ENCODE results near the gene PVALB. TPM values are rescaled to one million over a fixed set of nuclear protein-coding genes. Genes with fewer than 3 reads are reported as not detected.
"Not testable (repeated sequence)": the region's sequence is repeated elsewhere in the genome, so short reads cannot be mapped to it uniquely, and the experiment has no call there.

PVALB gene
- polyA plus RNA-seq, 3 donors: 0.65 TPM; not detected in 2

DNA sequence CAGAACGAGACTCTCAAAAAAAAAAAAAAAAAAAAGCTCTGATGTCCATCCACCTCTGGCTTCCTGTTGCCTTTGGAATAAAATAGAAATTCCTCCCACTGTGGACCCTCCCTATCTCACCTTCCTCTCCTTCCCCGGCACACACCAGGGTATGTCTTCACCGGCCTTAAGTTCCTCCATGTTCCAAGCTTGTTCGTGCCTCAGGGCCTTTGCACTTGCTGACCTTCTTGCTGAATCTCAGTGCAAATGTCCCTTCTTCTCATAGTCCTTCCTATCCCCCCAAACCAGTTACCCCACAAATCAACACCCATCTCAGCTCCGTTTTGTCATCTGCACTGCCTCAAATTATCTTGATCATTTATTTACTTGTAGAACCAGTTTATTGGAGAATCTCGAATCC lies 61.5 kb downstream of the PVALB start:
- no peak for DNase-seq
- no peaks in the 10 kb centered on the region for H3K27me3 ChIP-seq (ENCODE audit: control insufficient read depth in 2 of 2, insufficient read depth in 2 of 2, low read length in 2 of 2)
- no peaks in the 10 kb centered on the region for H3K9me3 ChIP-seq (replicated peaks in 1 of 2; ENCODE audit: control insufficient read depth in 1 of 2, insufficient read depth in 1 of 2, low read length in 2 of 2)
- H3K4me1 ChIP-seq (ENCODE audit: control insufficient read depth in 1 of 2, insufficient read depth in 2 of 2, low read length in 2 of 2): peaks cover 8% of the 10 kb centered on the region in 2 donors
- 86% methylated on average over 2 of the region's 6 CpGs for WGBS (ENCODE audit: insufficient coverage)
- H3K4me3 Mint-ChIP-seq: peak overlapping the region in 1 of 2 donors; percentile 43
- peaks cover 0 to 2% (median 0%) of the 10 kb centered on the region in 7 donors for H3K9me3 Mint-ChIP-seq
- peaks cover 9% of the 10 kb centered on the region for H3K4me1 Mint-ChIP-seq
- no peak overlapping the region for H3K27ac ChIP-seq (ENCODE audit: low read depth in 1 of 2, low read length in 2 of 2)
- H3K4me2 ChIP-seq (replicated peaks; ENCODE audit: extremely low read depth, low read length, poor library complexity, severe bottlenecking): no peak overlapping the region
- H3K36me3 Mint-ChIP-seq: peaks cover 0 to 7% of the 10 kb centered on the region in 2 donors
- TF ChIP-seq, protein P1, sequence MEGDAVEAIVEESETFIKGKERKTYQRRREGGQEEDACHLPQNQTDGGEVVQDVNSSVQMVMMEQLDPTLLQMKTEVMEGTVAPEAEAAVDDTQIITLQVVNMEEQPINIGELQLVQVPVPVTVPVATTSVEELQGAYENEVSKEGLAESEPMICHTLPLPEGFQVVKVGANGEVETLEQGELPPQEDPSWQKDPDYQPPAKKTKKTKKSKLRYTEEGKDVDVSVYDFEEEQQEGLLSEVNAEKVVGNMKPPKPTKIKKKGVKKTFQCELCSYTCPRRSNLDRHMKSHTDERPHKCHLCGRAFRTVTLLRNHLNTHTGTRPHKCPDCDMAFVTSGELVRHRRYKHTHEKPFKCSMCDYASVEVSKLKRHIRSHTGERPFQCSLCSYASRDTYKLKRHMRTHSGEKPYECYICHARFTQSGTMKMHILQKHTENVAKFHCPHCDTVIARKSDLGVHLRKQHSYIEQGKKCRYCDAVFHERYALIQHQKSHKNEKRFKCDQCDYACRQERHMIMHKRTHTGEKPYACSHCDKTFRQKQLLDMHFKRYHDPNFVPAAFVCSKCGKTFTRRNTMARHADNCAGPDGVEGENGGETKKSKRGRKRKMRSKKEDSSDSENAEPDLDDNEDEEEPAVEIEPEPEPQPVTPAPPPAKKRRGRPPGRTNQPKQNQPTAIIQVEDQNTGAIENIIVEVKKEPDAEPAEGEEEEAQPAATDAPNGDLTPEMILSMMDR (IDR thresholded peaks at IDR 0.05): no peak
- peaks cover 14 to 36% (median 19%) of the 10 kb centered on the region in 3 donors for H3K27me3 Mint-ChIP-seq (ENCODE audit: low read depth in 3 of 3)
- H3K27ac Mint-ChIP-seq: no peak overlapping the region
- no peak overlapping the region for H2AFZ ChIP-seq (ENCODE audit: insufficient read depth, low read depth, low read length, poor library complexity, severe bottlenecking)
- intact Hi-C loops (cut with micrococcal nuclease): no loop called here
- no peak overlapping the region for H3K4me3 ChIP-seq (replicated peaks in 1 of 3; ENCODE audit: low read depth in 2 of 3, low read length in 3 of 3)
- H3K79me2 ChIP-seq (ENCODE audit: insufficient read depth, low read length): no peaks in the 10 kb centered on the region
- H4K20me1 ChIP-seq (ENCODE audit: insufficient read depth, low read length): no peaks in the 10 kb centered on the region
- H3K9ac ChIP-seq (ENCODE audit: insufficient read depth, low read length, poor library complexity, severe bottlenecking): no peak overlapping the region
- H3K36me3 ChIP-seq (replicated peaks in 1 of 2; ENCODE audit: control insufficient read depth in 1 of 2, insufficient read depth in 2 of 2, low read length in 2 of 2): peaks cover 0 to under 1% of the 10 kb centered on the region in 2 donors

DNA sequence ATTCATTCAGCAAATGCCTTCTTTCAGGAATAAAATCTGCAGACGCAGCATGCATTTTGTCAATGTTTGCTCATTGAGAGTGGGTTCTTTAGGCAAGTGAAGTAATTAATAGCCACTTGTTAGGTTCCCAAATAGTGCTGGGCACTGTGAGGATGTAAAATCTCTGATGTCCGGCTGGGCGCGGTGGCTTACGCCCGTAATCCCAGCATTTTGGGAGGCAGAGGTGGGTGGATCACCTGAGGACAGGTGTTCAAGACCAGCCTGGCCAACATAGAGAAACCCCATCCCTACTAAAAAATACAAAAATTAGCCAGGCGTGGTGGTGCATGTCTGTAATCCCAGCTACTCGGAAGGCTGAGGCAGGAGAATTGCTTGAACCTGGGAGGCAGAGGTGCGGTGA lies 62.0 kb downstream of the PVALB start:
- H3K79me2 ChIP-seq (ENCODE audit: insufficient read depth, low read length); H3K27ac Mint-ChIP-seq; H3K4me3 Mint-ChIP-seq; H3K4me3 ChIP-seq (replicated peaks in 1 of 3; ENCODE audit: low read depth in 2 of 3, low read length in 3 of 3); H3K4me1 Mint-ChIP-seq; H4K20me1 ChIP-seq (ENCODE audit: insufficient read depth, low read length); H3K4me1 ChIP-seq (ENCODE audit: control insufficient read depth in 1 of 2, insufficient read depth in 2 of 2, low read length in 2 of 2); H3K27ac ChIP-seq (ENCODE audit: low read depth in 1 of 2, low read length in 2 of 2); H3K9me3 ChIP-seq (replicated peaks in 1 of 2; ENCODE audit: control insufficient read depth in 1 of 2, insufficient read depth in 1 of 2, low read length in 2 of 2); DNase-seq; H3K36me3 Mint-ChIP-seq; H3K36me3 ChIP-seq (replicated peaks in 1 of 2; ENCODE audit: control insufficient read depth in 1 of 2, insufficient read depth in 2 of 2, low read length in 2 of 2); H3K4me2 ChIP-seq (replicated peaks; ENCODE audit: extremely low read depth, low read length, poor library complexity, severe bottlenecking); H3K27me3 ChIP-seq (ENCODE audit: control insufficient read depth in 2 of 2, insufficient read depth in 2 of 2, low read length in 2 of 2); intact Hi-C loops (cut with micrococcal nuclease); H2AFZ ChIP-seq (ENCODE audit: insufficient read depth, low read depth, low read length, poor library complexity, severe bottlenecking); H3K9me3 Mint-ChIP-seq; H3K9ac ChIP-seq (ENCODE audit: insufficient read depth, low read length, poor library complexity, severe bottlenecking): not testable (repeated sequence)
- 100% methylated on average over 3 of the region's 9 CpGs for WGBS (ENCODE audit: insufficient coverage)
- peaks cover 14 to 36% (median 19%) of the 10 kb centered on the region in 3 donors for H3K27me3 Mint-ChIP-seq (ENCODE audit: low read depth in 3 of 3)

Measured in CD14-positive monocyte (primary cell).